Measurements from ENCODE around the gene ARHGAP15. TPM values are rescaled to one million over a fixed set of nuclear protein-coding genes. Genes with fewer than 3 reads are reported as not detected.

ARHGAP15 gene
- total RNA-seq, 1 donor from 2014 or later, result not detected

DNA sequence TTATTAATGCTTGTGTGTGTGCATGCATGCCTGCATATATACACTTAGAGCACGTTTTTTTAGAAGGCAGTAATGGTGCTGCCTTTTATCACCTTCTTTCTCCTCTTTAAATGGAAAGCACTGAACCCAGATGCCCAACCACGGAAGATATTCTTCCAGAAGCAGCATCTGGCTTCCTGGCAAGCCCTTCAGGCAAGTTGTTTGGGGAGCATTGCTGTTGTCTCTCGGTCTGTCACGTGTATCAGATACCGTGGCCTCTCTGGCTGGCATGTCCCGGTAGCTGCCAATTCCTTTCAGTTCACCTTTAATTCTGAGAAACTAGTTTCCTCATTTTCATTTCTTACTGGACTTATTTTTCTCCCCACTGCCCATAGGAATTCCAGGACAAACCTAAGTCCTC, 587.8 kb downstream of the ARHGAP15 start:
- Mint-ChIP-seq H3K27me3 (ENCODE audit: unreplicated experiment) (peaks cover 3% of the 10 kb centered on the region), H3K4me3 (ENCODE audit: unreplicated experiment) (no peak overlapping the region), H3K36me3 (ENCODE audit: unreplicated experiment) (peaks cover 3% of the 10 kb centered on the region), H3K27ac (ENCODE audit: unreplicated experiment) (no peak overlapping the region), H3K9me3 (ENCODE audit: unreplicated experiment) (peaks cover 4% of the 10 kb centered on the region), H3K4me1 (ENCODE audit: low read depth, unreplicated experiment) (no peaks in the 10 kb centered on the region)
- TF ChIP-seq, protein P1, sequence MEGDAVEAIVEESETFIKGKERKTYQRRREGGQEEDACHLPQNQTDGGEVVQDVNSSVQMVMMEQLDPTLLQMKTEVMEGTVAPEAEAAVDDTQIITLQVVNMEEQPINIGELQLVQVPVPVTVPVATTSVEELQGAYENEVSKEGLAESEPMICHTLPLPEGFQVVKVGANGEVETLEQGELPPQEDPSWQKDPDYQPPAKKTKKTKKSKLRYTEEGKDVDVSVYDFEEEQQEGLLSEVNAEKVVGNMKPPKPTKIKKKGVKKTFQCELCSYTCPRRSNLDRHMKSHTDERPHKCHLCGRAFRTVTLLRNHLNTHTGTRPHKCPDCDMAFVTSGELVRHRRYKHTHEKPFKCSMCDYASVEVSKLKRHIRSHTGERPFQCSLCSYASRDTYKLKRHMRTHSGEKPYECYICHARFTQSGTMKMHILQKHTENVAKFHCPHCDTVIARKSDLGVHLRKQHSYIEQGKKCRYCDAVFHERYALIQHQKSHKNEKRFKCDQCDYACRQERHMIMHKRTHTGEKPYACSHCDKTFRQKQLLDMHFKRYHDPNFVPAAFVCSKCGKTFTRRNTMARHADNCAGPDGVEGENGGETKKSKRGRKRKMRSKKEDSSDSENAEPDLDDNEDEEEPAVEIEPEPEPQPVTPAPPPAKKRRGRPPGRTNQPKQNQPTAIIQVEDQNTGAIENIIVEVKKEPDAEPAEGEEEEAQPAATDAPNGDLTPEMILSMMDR (IDR thresholded peaks at IDR 0.05; ENCODE audit: partially characterized antibody, unreplicated experiment), result no peak
- DNase-seq, result no peak

DNA sequence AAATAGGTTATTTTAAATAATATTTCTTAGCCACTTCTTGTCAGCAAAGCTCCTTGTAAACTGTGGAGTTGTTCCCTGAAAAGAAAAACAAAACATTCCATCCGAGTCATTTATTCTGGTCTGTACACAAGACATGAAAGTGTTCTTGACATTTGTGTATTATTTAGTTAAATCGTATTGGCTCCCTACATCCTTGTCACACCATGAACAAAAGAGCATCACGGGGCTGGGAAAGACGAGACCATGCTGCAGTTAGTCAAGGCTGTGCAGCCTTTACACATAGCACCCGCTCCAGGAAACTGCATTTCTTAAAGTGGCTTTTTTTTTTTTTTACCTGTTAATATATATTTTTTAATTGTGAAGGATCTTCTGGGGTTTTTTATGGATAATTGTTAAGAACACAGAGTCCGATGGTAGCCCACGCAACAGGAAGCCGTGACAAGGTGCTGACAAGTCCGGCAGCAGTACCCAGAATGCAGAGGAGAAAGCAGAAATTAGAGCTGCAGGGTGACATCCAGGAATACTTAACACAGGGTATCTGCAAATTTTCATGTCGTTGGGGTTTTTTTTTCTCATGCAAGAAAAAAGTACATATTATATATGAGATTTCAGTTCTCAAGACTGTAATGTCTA, 588.4 kb downstream of the ARHGAP15 start:
- H3K27me3 Mint-ChIP-seq (ENCODE audit: unreplicated experiment), result peaks cover 3% of the 10 kb centered on the region
- no peaks in the 10 kb centered on the region for H3K4me1 Mint-ChIP-seq (ENCODE audit: low read depth, unreplicated experiment)
- H3K4me3 Mint-ChIP-seq (ENCODE audit: unreplicated experiment), result no peak overlapping the region
- TF ChIP-seq, protein P1 (IDR thresholded peaks at IDR 0.05; ENCODE audit: partially characterized antibody, unreplicated experiment), result no peak
- no peak for DNase-seq
- H3K9me3 Mint-ChIP-seq (ENCODE audit: unreplicated experiment), result peaks cover 4% of the 10 kb centered on the region
- H3K27ac Mint-ChIP-seq (ENCODE audit: unreplicated experiment), result no peak overlapping the region
- H3K36me3 Mint-ChIP-seq (ENCODE audit: unreplicated experiment), result no peaks in the 10 kb centered on the region

DNA sequence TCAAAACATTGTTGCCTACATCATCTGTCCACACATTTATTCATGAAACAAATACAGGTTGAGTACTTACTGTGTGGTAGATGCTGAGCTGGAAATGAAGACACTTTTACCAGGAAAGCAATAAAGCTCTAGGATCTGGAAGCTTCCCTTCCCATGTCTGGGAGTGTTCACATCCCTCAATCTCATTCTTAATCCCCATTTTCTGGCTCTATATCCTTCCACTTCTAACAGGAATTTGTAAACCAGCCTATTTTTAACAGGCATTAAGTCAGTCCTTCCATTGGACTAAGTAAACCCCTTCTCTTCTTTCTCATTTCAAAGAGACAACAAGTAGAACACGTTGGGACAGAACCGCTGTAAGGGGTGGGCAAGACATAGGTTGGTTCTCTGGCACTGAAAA, 589.5 kb downstream of the ARHGAP15 start:
- TF ChIP-seq, protein P1 (IDR thresholded peaks at IDR 0.05; ENCODE audit: partially characterized antibody, unreplicated experiment), result no peak
- Mint-ChIP-seq H3K27ac (ENCODE audit: unreplicated experiment) (no peak overlapping the region), H3K4me3 (ENCODE audit: unreplicated experiment) (no peak overlapping the region), H3K27me3 (ENCODE audit: unreplicated experiment) (peaks cover 3% of the 10 kb centered on the region), H3K36me3 (ENCODE audit: unreplicated experiment) (no peaks in the 10 kb centered on the region), H3K4me1 (ENCODE audit: low read depth, unreplicated experiment) (no peaks in the 10 kb centered on the region), H3K9me3 (ENCODE audit: unreplicated experiment) (peaks cover 4% of the 10 kb centered on the region)
- DNase-seq, result no peak

DNA sequence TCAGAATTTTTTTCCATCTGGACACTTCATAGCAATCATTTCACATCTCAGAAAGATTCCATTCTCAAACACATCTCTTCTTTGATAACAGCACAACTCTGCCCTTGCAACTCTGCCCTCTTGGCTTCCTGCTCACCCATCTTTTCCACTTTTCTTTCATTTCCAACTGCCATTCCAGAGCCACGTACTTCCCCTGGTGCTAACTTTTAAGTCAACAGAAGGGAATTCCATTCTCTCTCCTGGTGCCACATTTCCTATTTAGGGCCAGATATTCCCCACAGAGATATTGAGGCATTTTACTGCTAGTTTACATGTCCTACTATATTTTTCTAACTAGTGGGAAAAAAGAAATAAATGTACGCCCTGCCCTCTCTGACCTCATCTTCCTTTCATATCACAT, 590.2 kb downstream of the ARHGAP15 start:
- TF ChIP-seq, protein P1 (IDR thresholded peaks at IDR 0.05; ENCODE audit: partially characterized antibody, unreplicated experiment), result no peak
- no peak overlapping the region for H3K27ac Mint-ChIP-seq (ENCODE audit: unreplicated experiment)
- H3K27me3 Mint-ChIP-seq (ENCODE audit: unreplicated experiment), result peaks cover 3% of the 10 kb centered on the region
- no peak overlapping the region for H3K4me3 Mint-ChIP-seq (ENCODE audit: unreplicated experiment)
- peaks cover 4% of the 10 kb centered on the region for H3K9me3 Mint-ChIP-seq (ENCODE audit: unreplicated experiment)
- no peak for DNase-seq
- no peaks in the 10 kb centered on the region for H3K36me3 Mint-ChIP-seq (ENCODE audit: unreplicated experiment)
- H3K4me1 Mint-ChIP-seq (ENCODE audit: low read depth, unreplicated experiment), result no peaks in the 10 kb centered on the region

DNA sequence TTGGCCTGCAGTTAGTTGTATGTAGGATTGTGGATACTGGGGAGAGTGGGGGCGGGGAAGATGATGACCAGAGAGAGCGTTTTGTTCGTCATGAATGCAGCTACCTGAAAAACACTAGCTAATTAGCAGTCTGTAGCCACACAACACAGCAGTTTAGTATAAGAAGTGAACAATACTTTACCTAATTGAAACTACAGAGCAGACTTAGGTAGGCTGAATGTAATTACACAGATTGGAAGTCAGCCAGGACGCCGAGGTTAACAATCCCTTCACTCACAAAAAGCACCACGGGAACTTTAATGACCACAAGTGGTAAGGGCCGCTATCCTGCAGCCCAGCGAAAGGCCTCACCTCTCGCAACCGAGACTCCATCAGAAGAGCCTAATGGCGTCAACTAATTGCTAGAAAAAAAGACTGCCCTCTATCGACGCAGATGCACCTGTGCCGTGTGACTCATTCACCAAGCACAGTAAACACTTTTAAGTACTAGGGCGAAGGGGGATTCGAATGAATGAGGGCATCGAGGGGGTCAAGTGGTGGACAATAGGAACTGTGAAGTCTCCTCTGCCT, 591.0 kb downstream of the ARHGAP15 start:
- no peak for DNase-seq
- no peaks in the 10 kb centered on the region for H3K9me3 Mint-ChIP-seq (ENCODE audit: unreplicated experiment)
- peaks cover 2% of the 10 kb centered on the region for H3K27me3 Mint-ChIP-seq (ENCODE audit: unreplicated experiment)
- no peak overlapping the region for H3K4me3 Mint-ChIP-seq (ENCODE audit: unreplicated experiment)
- H3K27ac Mint-ChIP-seq (ENCODE audit: unreplicated experiment), result no peak overlapping the region
- no peaks in the 10 kb centered on the region for H3K4me1 Mint-ChIP-seq (ENCODE audit: low read depth, unreplicated experiment)
- TF ChIP-seq, protein P1 (IDR thresholded peaks at IDR 0.05; ENCODE audit: partially characterized antibody, unreplicated experiment), result no peak
- no peaks in the 10 kb centered on the region for H3K36me3 Mint-ChIP-seq (ENCODE audit: unreplicated experiment)

All from glutamatergic neuron (in vitro differentiated cells).